Keratinocyte (primary cell): ENCODE data around the gene DCAKD.

Source experiments
- EZH2 ChIP-seq: IDR thresholded peaks from one replicate; pipeline ENCODE4 v1.6.1; 2012; ENCODE audit warnings: inconsistent platforms, mild to moderate bottlenecking, low read length, moderate library complexity
- TF ChIP-seq, protein P1 (sequence below), 3 experiments: IDR thresholded peaks in 1 of 3; conservative IDR thresholded peaks in 1 of 3; optimal IDR thresholded peaks in 1 of 3; 2 replicates in 2 of 3; 3 replicates in 1 of 3; pipeline versions ENCODE3 to v1.5.1; 2011; ENCODE audit warnings: low read length in 3 of 3, mild to moderate bottlenecking in 3 of 3, moderate library complexity in 2 of 3, control low read depth in 1 of 3, inconsistent platforms in 1 of 3; ENCODE audit not compliant: insufficient read depth in 2 of 3; ENCODE audit errors: extremely low read depth in 1 of 3

DNA sequence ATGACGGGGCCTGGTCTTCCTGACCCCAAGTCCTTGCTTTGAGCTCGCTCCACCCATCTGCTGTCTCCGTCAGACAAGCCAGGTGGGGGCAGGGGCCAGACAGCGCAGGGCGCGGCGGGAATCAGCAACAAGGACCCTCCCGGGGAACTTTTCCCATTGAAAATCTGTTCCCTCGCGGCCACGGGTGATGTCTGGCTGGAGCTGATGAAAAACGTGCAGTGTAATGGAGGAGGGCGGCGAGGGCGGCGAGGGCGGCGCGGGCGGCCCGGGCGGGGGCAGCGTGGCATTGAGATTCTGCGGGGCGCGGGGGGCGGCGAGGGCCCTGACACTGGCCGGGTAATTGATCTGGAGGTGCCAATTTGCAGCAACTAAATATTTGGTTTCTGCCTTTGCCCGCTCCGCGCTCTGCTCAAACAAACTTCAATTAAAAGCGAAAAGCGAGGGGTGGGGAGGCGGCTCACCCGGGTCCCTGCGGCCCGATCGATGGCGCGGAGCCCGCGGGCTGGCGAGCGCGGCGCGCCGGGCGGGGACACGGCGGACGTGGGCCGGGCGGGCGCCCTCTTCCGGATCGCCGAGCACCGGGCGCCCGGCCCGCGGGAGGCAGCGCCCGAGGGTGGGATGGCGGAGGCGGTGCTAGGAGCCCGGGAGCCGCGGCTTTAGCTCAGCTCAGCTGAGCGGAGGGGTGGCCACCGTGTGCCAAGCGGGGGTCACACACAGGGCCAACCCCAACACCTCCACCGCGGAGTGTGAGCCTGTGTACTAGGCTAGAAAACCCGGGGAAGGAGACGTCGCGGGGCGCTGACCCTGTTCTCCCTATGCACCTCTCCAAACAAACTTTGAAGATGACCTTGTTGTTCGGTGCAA, 32.4 kb downstream of the DCAKD start:
- TF ChIP-seq, protein P1, sequence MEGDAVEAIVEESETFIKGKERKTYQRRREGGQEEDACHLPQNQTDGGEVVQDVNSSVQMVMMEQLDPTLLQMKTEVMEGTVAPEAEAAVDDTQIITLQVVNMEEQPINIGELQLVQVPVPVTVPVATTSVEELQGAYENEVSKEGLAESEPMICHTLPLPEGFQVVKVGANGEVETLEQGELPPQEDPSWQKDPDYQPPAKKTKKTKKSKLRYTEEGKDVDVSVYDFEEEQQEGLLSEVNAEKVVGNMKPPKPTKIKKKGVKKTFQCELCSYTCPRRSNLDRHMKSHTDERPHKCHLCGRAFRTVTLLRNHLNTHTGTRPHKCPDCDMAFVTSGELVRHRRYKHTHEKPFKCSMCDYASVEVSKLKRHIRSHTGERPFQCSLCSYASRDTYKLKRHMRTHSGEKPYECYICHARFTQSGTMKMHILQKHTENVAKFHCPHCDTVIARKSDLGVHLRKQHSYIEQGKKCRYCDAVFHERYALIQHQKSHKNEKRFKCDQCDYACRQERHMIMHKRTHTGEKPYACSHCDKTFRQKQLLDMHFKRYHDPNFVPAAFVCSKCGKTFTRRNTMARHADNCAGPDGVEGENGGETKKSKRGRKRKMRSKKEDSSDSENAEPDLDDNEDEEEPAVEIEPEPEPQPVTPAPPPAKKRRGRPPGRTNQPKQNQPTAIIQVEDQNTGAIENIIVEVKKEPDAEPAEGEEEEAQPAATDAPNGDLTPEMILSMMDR (optimal IDR thresholded peaks at IDR 0.05 in 1 of 3, IDR thresholded peaks at IDR 0.05 in 1 of 3, conservative IDR thresholded peaks at IDR 0.05 in 1 of 3; ENCODE audit: extremely low read depth in 1 of 3, insufficient read depth in 2 of 3, low read length in 3 of 3), result peak in 2 of 3 experiments; percentile 32 to 60
- no peak for TF ChIP-seq EZH2
